HepG2 (cell line): ENCODE measurements around the gene GRM2. TPM values are rescaled to one million over a fixed set of nuclear protein-coding genes. Genes with fewer than 3 reads are reported as not detected.

Source experiments
- ARID4A ChIP-seq: sonication (generic); formaldehyde crosslinking; IDR thresholded peaks from 2 replicates; pipeline ENCODE4 v1.5.0; 2020; ENCODE audit warnings: mild to moderate bottlenecking, missing genetic modification reagents, borderline replicate concordance
- ARNT2 ChIP-seq: sonication (generic); formaldehyde crosslinking; IDR thresholded peaks from 2 replicates; pipeline ENCODE4 v1.8.0; 2022; ENCODE audit warnings: mild to moderate bottlenecking, low read depth, missing genetic modification reagents, moderate library complexity
- CBX1 ChIP-seq: IDR thresholded peaks from one replicate; pipeline ENCODE4 v1.6.1; 2016; ENCODE audit warnings: antibody characterized with exemption, low read depth
- FOXP4 ChIP-seq: sonication (generic); formaldehyde crosslinking; IDR thresholded peaks from 2 replicates; pipeline ENCODE4 v1.4.0; 2020; ENCODE audit warnings: missing genetic modification reagents
- KAT8 ChIP-seq: IDR thresholded peaks from 2 replicates; pipeline ENCODE4 v1.6.1; 2016; ENCODE audit warnings: missing genetic modification reagents, missing compliant biosample characterization
- MEIS1 ChIP-seq: sonication (generic); formaldehyde crosslinking; IDR thresholded peaks from 2 replicates; pipeline ENCODE4 v1.9.0; 2021; ENCODE audit warnings: mild to moderate bottlenecking, missing genetic modification reagents, moderate library complexity, borderline replicate concordance
- MXI1 ChIP-seq: IDR thresholded peaks from 3 replicates; pipeline ENCODE4 v1.6.1; 2012; ENCODE audit warnings: low read depth, low read length, inconsistent platforms, borderline replicate concordance
- NFE2 ChIP-seq: sonication (generic); formaldehyde crosslinking; IDR thresholded peaks from 2 replicates; pipeline ENCODE4 v1.4.0; 2020; ENCODE audit warnings: missing genetic modification reagents
- RARG ChIP-seq: sonication (generic); formaldehyde crosslinking; IDR thresholded peaks from 2 replicates; pipeline ENCODE4 v1.4.0; 2020; ENCODE audit warnings: low read depth, mild to moderate bottlenecking, missing genetic modification reagents
- TBP ChIP-seq: sonication (generic); formaldehyde crosslinking; IDR thresholded peaks from 2 replicates; pipeline ENCODE4 v1.5.0; 2020; ENCODE audit warnings: missing genetic modification reagents
- ZBTB49 ChIP-seq: sonication (generic); formaldehyde crosslinking; IDR thresholded peaks from 2 replicates; pipeline ENCODE4 v1.4.0; 2020; ENCODE audit warnings: missing genetic modification reagents, borderline replicate concordance
- ZNF354B ChIP-seq: sonication (generic); formaldehyde crosslinking; IDR thresholded peaks from 2 replicates; pipeline ENCODE4 v1.8.0; 2022; ENCODE audit warnings: mild to moderate bottlenecking, missing genetic modification reagents
- ZNF451 ChIP-seq: sonication (generic); formaldehyde crosslinking; IDR thresholded peaks from 2 replicates; pipeline ENCODE4 v1.5.0; 2020; ENCODE audit warnings: mild to moderate bottlenecking, missing genetic modification reagents
- ZNF460 ChIP-seq: sonication (generic); formaldehyde crosslinking; IDR thresholded peaks from 2 replicates; pipeline ENCODE4 v1.5.1; 2020; ENCODE audit warnings: missing genetic modification reagents, mild to moderate bottlenecking, borderline replicate concordance
- ZNF660 ChIP-seq: sonication (generic); formaldehyde crosslinking; IDR thresholded peaks from 2 replicates; pipeline ENCODE4 v1.5.1; 2020; ENCODE audit warnings: mild to moderate bottlenecking, low read depth, missing genetic modification reagents, borderline replicate concordance
- polyA plus RNA-seq, 8 experiments: library from polyadenylated mRNA; depleted of rRNA in 3 of 8; stranded (reverse) in 7 of 8; unstranded in 1 of 8; fragments of >200 nt; fragmentation: Illumina TruSeq in 4 of 8; extraction: Trizol in 4 of 8; gene quantifications; 2 replicates each; pipeline versions ENCODE4 v1.2.1 to v1.2.3, GENCODE V29; 2011 to 2016; ENCODE audit warnings: low read depth in 4 of 8, missing spikeins in 1 of 8, mixed read lengths in 1 of 8; ENCODE audit not compliant: insufficient read depth in 1 of 8
- total RNA-seq, 5 experiments: library from RNA; depleted of rRNA; stranded (reverse); fragments of >200 nt; fragmentation: Illumina TruSeq; extraction: Trizol; gene quantifications; 2 replicates each; pipeline ENCODE4 v1.2.3, GENCODE V29; 2016; ENCODE audit warnings: low read depth in 1 of 5
- TF ChIP-seq, protein P1 (sequence below): sonication (generic); formaldehyde crosslinking; IDR thresholded peaks from 2 replicates; pipeline ENCODE4 v1.4.0; 2020; ENCODE audit warnings: missing genetic modification reagents, borderline replicate concordance
- TF ChIP-seq, protein P2 (sequence below): sonication (generic); formaldehyde crosslinking; IDR thresholded peaks from 2 replicates; pipeline ENCODE4 v1.4.0; 2020; ENCODE audit warnings: missing genetic modification reagents, borderline replicate concordance

Gene GRM2
- total and polyA plus RNA-seq, 2 of the 13 experiments (the other 11 are each of a cell fraction or from before 2014, with no cell fraction given) = 0.04 to 0.07 TPM

GRCh38 chr3:51671734-51672475, 35.0 kb upstream of the GRM2 start (continued):
- 0 out of 3 replicates have a peak, but pooled peaks have one; percentile 11 for TF ChIP-seq MXI1
- no peak for TF ChIP-seq ZNF660 (CRISPR knock-in tag)
- TF ChIP-seq CBX1 = no peak
- TF ChIP-seq, protein P1, sequence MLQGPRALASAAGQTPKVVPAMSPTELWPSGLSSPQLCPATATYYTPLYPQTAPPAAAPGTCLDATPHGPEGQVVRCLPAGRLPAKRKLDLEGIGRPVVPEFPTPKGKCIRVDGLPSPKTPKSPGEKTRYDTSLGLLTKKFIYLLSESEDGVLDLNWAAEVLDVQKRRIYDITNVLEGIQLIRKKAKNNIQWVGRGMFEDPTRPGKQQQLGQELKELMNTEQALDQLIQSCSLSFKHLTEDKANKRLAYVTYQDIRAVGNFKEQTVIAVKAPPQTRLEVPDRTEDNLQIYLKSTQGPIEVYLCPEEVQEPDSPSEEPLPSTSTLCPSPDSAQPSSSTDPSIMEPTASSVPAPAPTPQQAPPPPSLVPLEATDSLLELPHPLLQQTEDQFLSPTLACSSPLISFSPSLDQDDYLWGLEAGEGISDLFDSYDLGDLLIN = no peak
- TF ChIP-seq FOXP4 (CRISPR knock-in tag) = no peak
- TF ChIP-seq KAT8 = no peak; the same call in 1 of the 2 replicates
- TF ChIP-seq ZNF354B = no peak
- peak; percentile 90; the same call in 1 of the 2 replicates for TF ChIP-seq MEIS1 (CRISPR knock-in tag)
- TF ChIP-seq ZNF451 (CRISPR knock-in tag) = no peak
- no peak for TF ChIP-seq TBP (CRISPR knock-in tag)
- TF ChIP-seq ARNT2 (CRISPR knock-in tag) = no peak
- no peak for TF ChIP-seq RARG (CRISPR knock-in tag)
- TF ChIP-seq ZNF460 (CRISPR knock-in tag) = no peak
- no peak for TF ChIP-seq NFE2 (CRISPR knock-in tag)
- TF ChIP-seq, protein P2, sequence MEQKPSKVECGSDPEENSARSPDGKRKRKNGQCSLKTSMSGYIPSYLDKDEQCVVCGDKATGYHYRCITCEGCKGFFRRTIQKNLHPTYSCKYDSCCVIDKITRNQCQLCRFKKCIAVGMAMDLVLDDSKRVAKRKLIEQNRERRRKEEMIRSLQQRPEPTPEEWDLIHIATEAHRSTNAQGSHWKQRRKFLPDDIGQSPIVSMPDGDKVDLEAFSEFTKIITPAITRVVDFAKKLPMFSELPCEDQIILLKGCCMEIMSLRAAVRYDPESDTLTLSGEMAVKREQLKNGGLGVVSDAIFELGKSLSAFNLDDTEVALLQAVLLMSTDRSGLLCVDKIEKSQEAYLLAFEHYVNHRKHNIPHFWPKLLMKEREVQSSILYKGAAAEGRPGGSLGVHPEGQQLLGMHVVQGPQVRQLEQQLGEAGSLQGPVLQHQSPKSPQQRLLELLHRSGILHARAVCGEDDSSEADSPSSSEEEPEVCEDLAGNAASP (CRISPR knock-in tag) = peak; percentile 56; the same call in 1 of the 2 replicates
- TF ChIP-seq ZBTB49 (CRISPR knock-in tag) = no peak
- peak; percentile 80; the same call in 1 of the 2 replicates for TF ChIP-seq ARID4A (CRISPR knock-in tag)
